Measurements from ENCODE around the gene HS2ST1. TPM values are rescaled to one million over a fixed set of nuclear protein-coding genes. Genes with fewer than 3 reads are reported as not detected.

HS2ST1 gene
- total and polyA plus RNA-seq, 4 donors = 5.4 to 11.8 (median 8.2) TPM

GRCh38 chr1:87072904-87073303, 158.5 kb downstream of the HS2ST1 start:
- no peak overlapping the region for H3K9ac ChIP-seq (ENCODE audit: low read depth in 1 of 2, low read length in 2 of 2)
- DNase-seq (ENCODE audit: low spot score) = no peak
- peaks cover 0 to under 1% (median 0%) of the 10 kb centered on the region in 4 donors for H3K36me3 ChIP-seq (ENCODE audit: control insufficient read depth in 4 of 4, insufficient read depth in 3 of 4, low read depth in 1 of 4, low read length in 3 of 4)
- 97% methylated on average over 7 of the region's 7 CpGs for WGBS
- no peak overlapping the region for H3K4me3 ChIP-seq (ENCODE audit: low read depth in 1 of 3, low read length in 3 of 3)
- H3K4me1 ChIP-seq (ENCODE audit: control insufficient read depth in 4 of 4, insufficient read depth in 4 of 4, low read length in 3 of 4) = no peaks in the 10 kb centered on the region
- no peaks in the 10 kb centered on the region for H3K9me3 ChIP-seq (ENCODE audit: control insufficient read depth in 4 of 4, low read length in 3 of 4)
- no peak overlapping the region for H3K27ac ChIP-seq (ENCODE audit: low read depth in 1 of 2, low read length in 2 of 2)
- TF ChIP-seq FOXA2 (IDR thresholded peaks at IDR 0.05) (no peak), JUND (IDR thresholded peaks at IDR 0.05) (no peak), GABPA (IDR thresholded peaks at IDR 0.05 in 1 of 2, conservative IDR thresholded peaks at IDR 0.05 in 1 of 2) (no peak), EGR1 (IDR thresholded peaks at IDR 0.05; ENCODE audit: low read depth in 2 of 2) (no peak)
- H3K27me3 ChIP-seq (ENCODE audit: control insufficient read depth in 4 of 4, insufficient read depth in 4 of 4, low read length in 3 of 4) = no peaks in the 10 kb centered on the region

DNA sequence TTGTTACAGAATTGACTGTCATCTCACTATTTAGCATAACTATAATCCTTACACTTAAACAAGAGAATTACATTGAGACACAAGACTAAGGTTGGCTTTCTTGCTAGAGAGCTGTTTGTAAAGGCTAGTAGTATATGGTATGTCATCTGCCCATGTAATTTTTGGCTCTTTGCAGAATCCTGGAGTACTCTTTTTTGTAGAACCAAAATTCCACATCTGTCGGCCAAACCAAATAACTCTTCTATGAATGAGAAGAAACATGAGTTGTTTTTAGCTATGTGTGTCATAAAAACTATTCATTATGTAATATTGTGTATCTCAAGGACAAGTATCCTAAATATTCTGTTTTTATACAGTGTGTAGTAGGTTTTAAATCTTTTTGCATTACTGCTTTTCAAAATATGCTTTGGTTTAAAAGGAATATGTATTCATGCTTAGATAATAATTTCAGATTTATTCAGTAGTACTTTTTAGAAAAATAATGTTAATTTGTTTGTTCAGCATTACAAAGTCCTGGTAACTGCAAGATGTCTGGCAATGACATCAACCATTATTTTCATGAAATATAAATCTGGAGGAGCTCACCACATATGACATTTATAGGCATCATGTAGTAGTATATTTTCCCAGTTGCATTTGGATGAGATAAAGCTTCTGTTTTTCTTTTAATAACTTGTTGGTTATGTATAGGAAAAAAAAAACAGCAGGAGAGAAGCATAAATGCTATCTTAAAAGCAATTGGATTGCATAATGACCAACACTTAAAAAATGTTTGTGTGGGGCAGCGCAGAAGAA, 159.8 kb downstream of the HS2ST1 start:
- Histone ChIP-seq H3K27me3 (ENCODE audit: control insufficient read depth in 4 of 4, insufficient read depth in 4 of 4, low read length in 3 of 4) (no peaks in the 10 kb centered on the region), H3K9me3 (ENCODE audit: control insufficient read depth in 4 of 4, low read length in 3 of 4) (no peaks in the 10 kb centered on the region), H3K36me3 (ENCODE audit: control insufficient read depth in 4 of 4, insufficient read depth in 3 of 4, low read depth in 1 of 4, low read length in 3 of 4) (peaks cover 0 to 2% (median 0%) of the 10 kb centered on the region in 4 donors), H3K4me3 (ENCODE audit: low read depth in 1 of 3, low read length in 3 of 3) (no peak overlapping the region), H3K27ac (ENCODE audit: low read depth in 1 of 2, low read length in 2 of 2) (no peak overlapping the region), H3K9ac (ENCODE audit: low read depth in 1 of 2, low read length in 2 of 2) (no peak overlapping the region), H3K4me1 (ENCODE audit: control insufficient read depth in 4 of 4, insufficient read depth in 4 of 4, low read length in 3 of 4) (no peaks in the 10 kb centered on the region)
- 96% methylated on average over 2 of the region's 2 CpGs for WGBS
- TF ChIP-seq RXRA (IDR thresholded peaks at IDR 0.05) = no peak
- no peak for TF ChIP-seq TAF1 (conservative IDR thresholded peaks at IDR 0.05)
- no peak for TF ChIP-seq JUND (IDR thresholded peaks at IDR 0.05)
- TF ChIP-seq ATF3 (IDR thresholded peaks at IDR 0.05) = no peak
- no peak for TF ChIP-seq GABPA (IDR thresholded peaks at IDR 0.05 in 1 of 2, conservative IDR thresholded peaks at IDR 0.05 in 1 of 2)
- no peak for TF ChIP-seq EGR1 (IDR thresholded peaks at IDR 0.05; ENCODE audit: low read depth in 2 of 2)
- TF ChIP-seq NR2F2 (IDR thresholded peaks at IDR 0.05) = no peak
- no peak for TF ChIP-seq CTCF (IDR thresholded peaks at IDR 0.05; ENCODE audit: low read depth, low read length, missing input control)
- no peak for TF ChIP-seq REST (IDR thresholded peaks at IDR 0.05)
- DNase-seq (ENCODE audit: low spot score) = no peak

Measured in liver (tissue), 9 donors.